HG03457 (cell line): Measurements from ENCODE around the gene CSNK2A1.
"Not testable (repeated sequence)": the region's sequence is repeated elsewhere in the genome, so short reads cannot be mapped to it uniquely, and the experiment has no call there.

ENCODE experiments used
- ATAC-seq: cut with Tn5 transposase; IDR thresholded peaks from one replicate; pipeline ENCODE4 v1.9.1; 2021; ENCODE audit warnings: moderate number of reproducible peaks; ENCODE audit not compliant: unreplicated experiment

The CSNK2A1 gene

GRCh38 chr20:461254-462198 is 82.1 kb downstream of the CSNK2A1 start:
- ATAC-seq: peak; percentile 22

GRCh38 chr20:460707-461106 is 82.9 kb downstream of the CSNK2A1 start:
- no peak for ATAC-seq

GRCh38 chr20:460180-460579 is 83.4 kb downstream of the CSNK2A1 start:
- no peak for ATAC-seq

- ATAC-seq: no peak
Observed at GRCh38 chr20:458776-459175, 84.8 kb downstream of the CSNK2A1 start.

GRCh38 chr20:454951-455350 is 88.6 kb downstream of the CSNK2A1 start:
- ATAC-seq: no peak

- not testable (repeated sequence) for ATAC-seq
Observed at GRCh38 chr20:452021-452420, 91.6 kb downstream of the CSNK2A1 start.

GRCh38 chr20:445514-446336 is 97.9 kb downstream of the CSNK2A1 start:
- no peak for ATAC-seq

GRCh38 chr20:444862-445426 is 98.6 kb downstream of the CSNK2A1 start:
- no peak for ATAC-seq

- no peak for ATAC-seq
Observed at GRCh38 chr20:444117-444516, 99.5 kb downstream of the CSNK2A1 start.

GRCh38 chr20:443223-443775 is 100.3 kb downstream of the CSNK2A1 start:
- no peak for ATAC-seq

GRCh38 chr20:440636-441035 is 103.0 kb downstream of the CSNK2A1 start:
- ATAC-seq: no peak

- no peak for ATAC-seq
Observed at GRCh38 chr20:440148-440547, 103.4 kb downstream of the CSNK2A1 start.

- no peak for ATAC-seq
Observed at GRCh38 chr20:438571-439469, 104.8 kb downstream of the CSNK2A1 start.

GRCh38 chr20:437787-438486 is 105.7 kb downstream of the CSNK2A1 start:
- no peak for ATAC-seq

GRCh38 chr20:436476-436875 is 107.1 kb downstream of the CSNK2A1 start:
- ATAC-seq: no peak

GRCh38 chr20:435558-435957 is 108.0 kb downstream of the CSNK2A1 start:
- no peak for ATAC-seq

GRCh38 chr20:434661-435419 is 108.8 kb downstream of the CSNK2A1 start:
- ATAC-seq: no peak

- no peak for ATAC-seq
Observed at GRCh38 chr20:434221-434620, 109.4 kb downstream of the CSNK2A1 start.
